D721Med (cell line): ENCODE measurements around the gene ANKRD44.

Experiments used
- DNase-seq: peaks from one replicate; pipeline ENCODE4 v3.0.0; 2011; ENCODE audit warnings: low spot score; ENCODE audit not compliant: insufficient read length
- FAIRE-seq: peaks from 2 replicates; lab custom pipeline; 2011; peaks lifted over from hg19 to GRCh38; lab: Jason Lieb, UNC
- CTCF ChIP-seq: IDR thresholded peaks from 2 replicates; pipeline ENCODE4 v1.5.1; 2012; ENCODE audit warnings: mild to moderate bottlenecking, control low read depth; ENCODE audit not compliant: insufficient read depth; ENCODE audit errors: missing control alignments

The ANKRD44 gene

GRCh38 chr2:197185676-197186075, 124.9 kb downstream of the ANKRD44 start:
- DNase-seq (no peak), FAIRE-seq (no peak)
- TF ChIP-seq CTCF = no peak

- no peak for FAIRE-seq
- DNase-seq = no peak
- no peak for TF ChIP-seq CTCF
Observed at GRCh38 chr2:197184959-197185586, 125.5 kb downstream of the ANKRD44 start.

DNA sequence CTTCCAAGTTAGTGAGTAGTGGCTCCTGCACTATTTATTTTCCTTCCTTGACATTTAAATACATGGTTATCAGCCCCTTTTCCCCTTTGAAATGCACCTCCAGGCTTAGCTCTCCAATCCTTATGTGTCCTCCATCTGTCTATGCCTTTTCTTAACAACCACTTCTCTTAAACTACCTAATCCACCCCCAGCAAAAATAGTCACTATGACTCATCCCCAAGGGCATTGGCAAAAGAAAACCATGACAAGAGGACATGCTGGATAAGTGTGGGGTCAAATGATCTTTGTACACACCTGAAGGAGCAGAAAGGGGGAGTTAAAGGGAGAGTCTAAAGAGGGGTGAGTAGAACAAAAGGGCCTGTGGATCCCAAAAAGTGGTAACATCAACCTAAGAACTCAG, 127.2 kb downstream of the ANKRD44 start:
- no peak for TF ChIP-seq CTCF
- DNase-seq (no peak), FAIRE-seq (no peak)

DNA sequence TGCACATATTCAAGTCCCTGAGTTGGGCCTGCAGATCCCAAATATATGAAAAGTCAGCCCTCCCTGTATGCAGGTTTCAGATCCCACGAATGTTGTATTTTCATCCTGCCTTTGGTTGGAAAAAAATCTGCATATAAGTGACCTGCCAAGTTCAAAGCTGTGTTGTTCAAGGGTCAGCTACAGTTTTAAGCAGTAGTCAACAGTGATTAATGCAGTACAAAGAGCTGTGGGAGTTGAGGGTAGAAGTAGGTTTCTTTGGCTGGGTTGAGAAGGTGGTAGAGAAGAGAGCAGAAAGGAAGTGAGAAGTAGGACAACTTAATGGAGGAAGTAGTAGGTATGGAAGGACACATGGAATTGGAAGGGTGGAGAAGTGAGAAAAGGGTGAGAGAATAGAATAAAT, 127.9 kb downstream of the ANKRD44 start:
- TF ChIP-seq CTCF = no peak
- DNase-seq = no peak
- FAIRE-seq = no peak

GRCh38 chr2:197181491-197181890, 129.1 kb downstream of the ANKRD44 start:
- DNase-seq (no peak), FAIRE-seq (no peak)
- no peak for TF ChIP-seq CTCF

DNA sequence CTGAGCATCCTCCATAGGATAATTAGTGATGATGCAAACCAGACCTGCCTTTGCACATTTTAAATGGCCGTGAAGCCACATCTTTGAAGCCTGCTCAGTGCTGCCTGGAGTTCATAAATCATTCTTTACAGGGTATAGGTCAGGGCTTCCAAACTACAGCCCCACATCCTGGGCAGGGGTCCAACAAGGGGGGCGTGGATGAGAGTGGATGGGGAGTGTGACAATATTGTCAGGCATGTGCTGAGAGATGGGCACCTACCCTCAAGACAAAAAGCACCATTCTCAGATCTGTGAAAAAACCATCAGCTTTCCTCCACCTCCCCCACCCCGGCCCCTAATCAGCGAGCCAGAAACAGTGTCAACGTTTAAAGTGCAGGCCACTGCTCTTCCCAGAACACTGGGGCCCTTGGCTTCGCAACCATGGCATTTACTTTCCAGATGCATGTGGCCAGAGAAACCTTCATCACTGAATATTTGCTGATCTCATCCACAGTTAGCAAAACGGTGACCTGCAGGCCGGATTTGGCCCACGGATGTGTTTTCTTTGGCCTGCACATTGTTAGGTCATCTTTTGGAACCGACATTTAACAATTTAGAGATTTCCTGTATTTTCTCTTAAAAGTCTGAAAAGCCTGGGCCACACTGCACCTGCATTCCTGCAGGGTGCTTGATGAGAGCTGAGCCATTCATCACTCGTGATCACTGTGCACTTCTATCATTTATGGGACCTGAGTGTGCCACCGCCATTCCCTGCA, 130.7 kb downstream of the ANKRD44 start:
- DNase-seq (no peak), FAIRE-seq (no peak)
- no peak for TF ChIP-seq CTCF

GRCh38 chr2:197176522-197176921, 134.1 kb downstream of the ANKRD44 start:
- no peak for TF ChIP-seq CTCF
- no peak for FAIRE-seq
- DNase-seq = no peak
